HAP-1 (cell line): ENCODE data around the gene ALKBH4.
A peak's percentile ranks its signal among the peaks of the same experiment; 100 is the strongest.
"Not testable (repeated sequence)": the region's sequence is repeated elsewhere in the genome, so short reads cannot be mapped to it uniquely, and the experiment has no call there.

ENCODE experiments used
- DNase-seq, 2 experiments: peaks; one replicate each; pipeline ENCODE4 v3.0.0-alpha.2; 2016 to 2020; ENCODE audit warnings: low spot score in 2 of 2
- H3K27me3 ChIP-seq: fragments of 250-450 bp; sonication (Bioruptor Pico); 2 replicates; pipeline ENCODE4 v1.5.1; 2020; ENCODE audit warnings: low read depth, mild to moderate bottlenecking, moderate library complexity
- H3K36me3 ChIP-seq: fragments of 250-450 bp; sonication (Bioruptor Pico); replicated peaks from 2 replicates; pipeline ENCODE4 v1.5.1; 2020; ENCODE audit warnings: mild to moderate bottlenecking
- H3K4me1 ChIP-seq: fragments of 250-450 bp; sonication (Bioruptor Pico); 2 replicates; pipeline ENCODE4 v1.5.1; 2020; ENCODE audit warnings: mild to moderate bottlenecking
- H3K4me3 ChIP-seq: fragments of 250-450 bp; sonication (Bioruptor Pico); 2 replicates; pipeline ENCODE4 v1.5.1; 2020; ENCODE audit warnings: mild to moderate bottlenecking, moderate library complexity
- H3K9me3 ChIP-seq: fragments of 250-450 bp; sonication (Bioruptor Pico); 2 replicates; pipeline ENCODE4 v1.5.1; 2020; ENCODE audit warnings: mild to moderate bottlenecking, moderate library complexity
- in situ Hi-C: fragments of 300-500 bp; cut with MboI; formaldehyde crosslinking; loops from 3 replicates; pipeline ENCODE4 v1.14.3; 2020; ENCODE audit warnings: low sequenced_read_pairs, inconsistent platforms, mixed read lengths

ALKBH4 gene

DNA sequence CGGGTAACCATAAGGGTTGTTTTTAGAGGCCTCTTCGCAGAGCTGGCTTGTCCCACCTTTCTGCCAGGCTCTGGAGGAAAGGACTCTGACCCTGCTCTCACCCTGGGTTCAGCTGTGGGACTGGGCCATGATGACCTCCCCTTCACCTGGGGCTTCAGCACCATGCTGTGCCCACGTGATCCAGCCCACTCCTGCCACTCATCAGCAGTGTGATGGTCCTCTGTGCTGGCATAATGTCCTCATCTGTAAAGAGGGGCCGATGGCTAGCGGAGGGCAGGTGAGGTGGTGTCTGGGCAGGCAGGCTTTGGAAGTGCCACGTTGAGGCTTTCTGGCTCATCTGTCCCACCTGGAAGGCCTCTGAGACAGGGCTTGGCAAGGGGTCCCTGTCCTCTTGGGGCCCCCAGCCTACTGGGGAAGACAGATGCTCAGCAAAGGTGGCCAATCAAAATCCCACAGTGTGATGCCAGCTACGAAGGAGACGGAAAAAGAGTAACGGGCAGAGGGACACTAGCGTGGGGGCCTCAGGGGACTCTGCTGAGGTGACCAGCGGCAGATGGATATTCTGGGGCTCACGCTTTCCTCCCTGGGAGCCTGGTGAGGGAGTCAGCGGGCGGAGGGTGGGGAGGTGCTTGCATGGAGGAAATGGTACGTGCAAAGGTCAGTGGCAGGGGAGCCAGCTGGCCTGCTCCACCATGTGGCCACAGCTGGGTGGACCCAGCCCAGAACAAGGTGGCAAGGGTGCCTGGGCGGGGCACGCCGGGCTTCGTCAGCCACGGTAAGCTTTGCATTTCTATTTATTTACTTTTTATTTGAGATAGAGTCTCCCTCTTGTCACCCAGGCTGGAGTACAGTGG, 5.5 kb upstream of the ALKBH4 start:
- peaks cover 8% of the 10 kb centered on the region for H3K4me1 ChIP-seq
- peak in 1 of 2 experiments; percentile 8 for DNase-seq
- H3K9me3 ChIP-seq, result no peaks in the 10 kb centered on the region
- in situ Hi-C loops, result no loop called here
- H3K27me3 ChIP-seq, result no peaks in the 10 kb centered on the region
- peaks cover 17% of the 10 kb centered on the region for H3K36me3 ChIP-seq
- H3K4me3 ChIP-seq, result no peak overlapping the region

DNA sequence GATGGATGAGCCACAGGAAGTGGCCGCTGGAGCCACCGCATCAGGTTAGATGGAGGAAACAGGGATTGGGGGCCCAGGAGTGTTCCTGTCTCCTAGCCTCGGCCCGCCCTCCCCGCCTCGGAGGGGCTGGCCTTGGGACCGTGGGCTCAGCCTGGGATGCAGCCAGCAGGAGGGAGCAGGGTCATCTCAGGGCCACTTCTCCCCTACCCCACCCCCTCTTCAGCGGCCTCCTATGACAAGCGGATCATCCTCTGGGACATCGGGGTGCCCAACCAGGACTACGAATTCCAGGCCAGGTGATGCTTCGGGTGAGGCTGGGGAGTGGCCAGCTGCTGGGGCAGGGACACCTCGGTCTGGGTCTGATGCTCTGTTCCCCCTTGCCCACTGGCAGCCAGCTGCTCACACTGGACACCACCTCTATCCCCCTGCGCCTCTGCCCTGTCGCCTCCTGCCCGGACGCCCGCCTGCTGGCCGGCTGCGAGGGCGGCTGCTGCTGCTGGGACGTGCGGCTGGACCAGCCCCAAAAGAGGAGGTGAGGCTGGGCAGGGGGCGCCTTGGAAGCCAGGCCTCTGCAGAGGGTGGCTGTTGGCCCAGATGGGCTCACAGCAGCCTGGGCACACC, 4.8 kb upstream of the ALKBH4 start:
- peaks cover 18% of the 10 kb centered on the region for H3K36me3 ChIP-seq
- in situ Hi-C loops, result no loop called here
- H3K4me1 ChIP-seq, result peaks cover 8% of the 10 kb centered on the region
- no peaks in the 10 kb centered on the region for H3K27me3 ChIP-seq
- H3K4me3 ChIP-seq, result no peak overlapping the region
- peak in 1 of 2 experiments; percentile 7 for DNase-seq
- no peaks in the 10 kb centered on the region for H3K9me3 ChIP-seq

DNA sequence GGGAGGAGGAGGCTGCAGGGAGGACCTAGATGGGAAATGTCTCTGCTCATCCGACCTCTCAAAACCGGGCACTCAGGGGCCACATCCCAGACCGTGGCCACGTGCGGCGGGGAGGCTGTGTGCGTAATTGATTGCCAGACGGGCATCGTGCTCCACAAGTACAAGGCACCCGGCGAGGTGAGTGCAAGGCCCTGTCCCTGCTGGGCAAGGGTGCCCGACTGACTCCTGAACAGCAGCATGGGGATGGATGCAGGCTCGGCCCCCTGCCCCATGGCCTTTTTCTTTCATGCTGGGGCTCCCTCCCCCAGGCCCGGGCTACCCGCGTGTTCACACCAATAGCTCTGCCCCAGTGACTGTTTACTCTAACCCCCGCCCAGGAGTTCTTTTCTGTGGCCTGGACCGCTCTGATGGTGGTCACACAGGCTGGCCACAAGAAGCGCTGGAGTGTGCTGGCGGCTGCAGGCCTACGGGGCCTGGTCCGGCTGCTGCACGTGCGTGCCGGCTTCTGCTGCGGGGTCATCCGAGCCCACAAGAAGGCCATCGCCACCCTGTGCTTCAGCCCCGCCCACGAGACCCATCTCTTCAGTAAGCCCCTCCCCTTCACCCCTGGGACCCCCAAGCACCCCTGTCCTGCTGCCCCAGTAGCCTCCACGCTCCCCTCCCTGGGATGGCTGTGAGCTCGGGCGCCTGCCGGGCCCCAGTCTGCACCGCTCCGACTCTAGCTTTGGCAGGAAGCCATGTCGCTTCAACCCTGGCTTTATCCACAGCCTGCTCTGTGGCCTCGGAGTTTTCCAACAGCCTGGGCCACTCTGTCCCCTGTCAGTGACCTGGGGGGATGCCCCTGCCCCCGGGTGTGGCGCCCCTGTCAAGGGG, 4.1 kb upstream of the ALKBH4 start:
- no peak overlapping the region for H3K4me3 ChIP-seq
- peaks cover 8% of the 10 kb centered on the region for H3K4me1 ChIP-seq
- in situ Hi-C loops, result no loop called here
- H3K36me3 ChIP-seq, result peaks cover 19% of the 10 kb centered on the region
- no peaks in the 10 kb centered on the region for H3K9me3 ChIP-seq
- no peaks in the 10 kb centered on the region for H3K27me3 ChIP-seq
- peak in 1 of 2 experiments; percentile 19 for DNase-seq

DNA sequence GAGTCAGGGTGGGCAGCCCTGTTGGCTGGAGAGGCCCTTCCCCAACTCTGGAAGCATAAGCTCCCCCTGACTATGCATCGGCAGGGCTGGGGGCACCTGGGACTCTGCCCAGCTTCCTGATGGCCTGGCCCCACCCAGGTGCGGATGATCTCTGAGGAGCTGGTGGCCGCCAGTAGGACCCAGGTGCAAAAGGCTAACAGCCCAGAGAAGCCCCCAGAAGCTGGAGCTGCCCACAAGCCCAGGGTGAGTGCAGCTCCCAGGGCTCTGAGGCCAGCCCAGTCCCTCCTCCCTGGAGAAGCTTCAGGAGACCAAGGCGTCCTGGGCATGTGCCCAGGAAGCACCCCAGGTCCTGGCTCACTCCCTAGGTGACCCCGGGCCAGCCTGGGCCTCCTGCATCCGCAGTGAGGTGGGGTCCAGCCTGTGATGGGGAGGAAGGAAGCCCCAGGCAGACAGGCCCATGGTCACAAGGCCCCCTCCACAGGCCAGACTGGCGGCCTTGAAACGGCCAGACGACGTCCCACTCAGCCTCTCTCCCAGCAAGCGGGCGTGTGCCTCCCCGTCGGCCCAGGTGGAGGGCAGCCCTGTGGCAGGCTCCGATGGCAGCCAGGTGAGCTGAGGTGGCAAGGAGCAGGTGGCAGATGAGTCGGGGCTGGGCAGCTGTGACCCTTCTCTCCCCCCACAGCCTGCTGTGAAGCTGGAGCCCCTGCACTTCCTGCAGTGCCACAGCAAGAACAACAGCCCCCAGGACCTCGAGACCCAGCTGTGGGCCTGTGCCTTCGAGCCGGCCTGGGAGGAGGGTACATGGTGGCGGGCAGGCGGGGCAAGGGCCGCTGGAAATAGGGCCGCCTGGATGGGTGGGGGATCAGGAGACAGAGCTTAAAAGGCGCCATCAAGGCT, 3.2 kb upstream of the ALKBH4 start:
- H3K9me3 ChIP-seq, result no peaks in the 10 kb centered on the region
- DNase-seq, result peak in 1 of 2 experiments; percentile 11
- no peak overlapping the region for H3K4me3 ChIP-seq
- H3K36me3 ChIP-seq, result peaks cover 13% of the 10 kb centered on the region
- in situ Hi-C loops, result no loop called here
- H3K4me1 ChIP-seq, result peaks cover 8% of the 10 kb centered on the region
- H3K27me3 ChIP-seq, result no peaks in the 10 kb centered on the region

DNA sequence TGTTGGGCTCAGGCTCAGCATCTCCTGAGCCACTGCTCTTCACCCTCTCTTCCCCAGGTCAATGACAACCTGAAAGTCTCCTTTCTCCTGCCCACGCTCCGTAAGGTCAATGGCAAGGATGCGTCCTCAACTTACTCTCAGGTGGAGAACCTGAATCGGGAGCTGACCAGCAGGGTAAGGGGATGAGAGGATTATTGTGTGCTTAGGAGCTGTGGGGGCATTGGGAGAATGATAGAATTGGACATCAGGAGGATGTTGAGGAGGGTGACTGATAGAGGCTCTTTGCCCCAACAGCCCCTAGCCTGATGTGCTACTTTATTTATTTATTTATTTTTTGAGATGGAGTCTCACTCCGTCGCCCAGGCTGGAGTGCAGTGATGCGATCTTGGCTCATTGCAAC, 1.4 kb upstream of the ALKBH4 start:
- H3K27me3 ChIP-seq, result no peaks in the 10 kb centered on the region
- H3K4me1 ChIP-seq, result peaks cover 8% of the 10 kb centered on the region
- no peaks in the 10 kb centered on the region for H3K9me3 ChIP-seq
- in situ Hi-C loops, result no loop called here
- DNase-seq, result no peak
- peaks cover 6% of the 10 kb centered on the region for H3K36me3 ChIP-seq
- peak overlapping the region; percentile 100 for H3K4me3 ChIP-seq

DNA sequence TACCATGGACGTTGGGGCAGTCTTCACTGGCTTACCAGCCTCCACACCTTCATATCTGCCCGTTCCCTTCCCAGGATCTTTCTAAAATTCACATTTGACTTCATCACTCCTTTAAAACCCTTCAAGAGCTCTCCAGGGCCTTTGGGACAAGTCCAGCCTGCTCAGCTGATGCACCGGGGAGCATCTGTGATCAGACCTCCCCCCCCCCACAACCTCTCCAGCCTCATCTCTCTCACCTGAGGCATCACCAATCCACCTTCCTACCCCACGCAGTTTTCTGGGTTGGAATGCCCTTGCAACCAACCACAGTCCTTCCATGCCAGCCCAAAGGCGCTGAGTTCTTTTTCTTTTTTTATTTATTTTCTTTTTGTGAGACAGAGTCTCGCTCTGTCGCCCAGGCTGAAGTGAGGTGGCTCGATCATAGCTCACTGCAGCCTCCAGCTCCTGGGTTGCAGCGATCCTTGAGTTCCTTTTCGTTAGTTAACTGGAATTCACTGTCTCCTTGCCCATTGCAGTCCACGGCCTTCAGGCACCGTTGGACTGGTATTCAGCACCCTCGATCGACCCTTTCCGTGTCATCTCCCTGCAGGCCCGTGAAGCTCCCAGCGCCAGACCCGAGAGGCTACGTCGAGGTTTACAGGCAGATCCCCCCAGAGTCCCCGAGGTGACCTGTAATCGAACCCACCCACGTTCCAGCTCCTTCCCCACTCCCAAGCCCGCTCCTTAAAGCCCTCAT, 654 bp downstream of the ALKBH4 start:
- H3K36me3 ChIP-seq, result peaks cover 3% of the 10 kb centered on the region; the same call in 1 of the 2 replicates
- DNase-seq, result no peak
- H3K4me1 ChIP-seq, result peaks cover 8% of the 10 kb centered on the region
- in situ Hi-C loops, result no loop called here
- peak overlapping the region; percentile 100 for H3K4me3 ChIP-seq
- H3K9me3 ChIP-seq, result no peaks in the 10 kb centered on the region
- H3K27me3 ChIP-seq, result no peaks in the 10 kb centered on the region

DNA sequence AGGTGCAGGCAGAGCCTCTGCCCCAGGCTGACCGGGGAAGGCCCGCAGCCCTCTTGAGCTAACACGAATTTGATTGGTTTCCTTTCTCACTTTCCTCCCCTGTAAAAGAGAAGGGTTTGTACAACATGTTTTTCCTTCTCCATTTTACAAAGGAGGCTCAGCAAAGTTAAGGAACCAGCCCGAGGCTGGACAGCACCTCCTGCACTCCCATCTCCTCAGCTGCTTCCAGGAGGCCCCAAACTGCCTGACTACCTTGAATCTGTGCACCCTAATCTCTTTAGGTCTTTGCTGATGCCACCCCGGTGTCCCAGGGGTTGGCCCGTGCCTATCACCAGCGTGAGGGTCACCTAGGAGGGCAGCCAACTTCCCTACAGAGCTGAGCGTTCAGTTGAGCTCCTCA, 4.2 kb downstream of the ALKBH4 start:
- Histone ChIP-seq H3K9me3 (no peaks in the 10 kb centered on the region), H3K36me3 (peaks cover 28% of the 10 kb centered on the region), H3K27me3 (no peaks in the 10 kb centered on the region), H3K4me3 (no peak overlapping the region), H3K4me1 (peaks cover under 1% of the 10 kb centered on the region; the same call in 1 of the 2 replicates)
- in situ Hi-C loops, result no loop called here
- no peak for DNase-seq

DNA sequence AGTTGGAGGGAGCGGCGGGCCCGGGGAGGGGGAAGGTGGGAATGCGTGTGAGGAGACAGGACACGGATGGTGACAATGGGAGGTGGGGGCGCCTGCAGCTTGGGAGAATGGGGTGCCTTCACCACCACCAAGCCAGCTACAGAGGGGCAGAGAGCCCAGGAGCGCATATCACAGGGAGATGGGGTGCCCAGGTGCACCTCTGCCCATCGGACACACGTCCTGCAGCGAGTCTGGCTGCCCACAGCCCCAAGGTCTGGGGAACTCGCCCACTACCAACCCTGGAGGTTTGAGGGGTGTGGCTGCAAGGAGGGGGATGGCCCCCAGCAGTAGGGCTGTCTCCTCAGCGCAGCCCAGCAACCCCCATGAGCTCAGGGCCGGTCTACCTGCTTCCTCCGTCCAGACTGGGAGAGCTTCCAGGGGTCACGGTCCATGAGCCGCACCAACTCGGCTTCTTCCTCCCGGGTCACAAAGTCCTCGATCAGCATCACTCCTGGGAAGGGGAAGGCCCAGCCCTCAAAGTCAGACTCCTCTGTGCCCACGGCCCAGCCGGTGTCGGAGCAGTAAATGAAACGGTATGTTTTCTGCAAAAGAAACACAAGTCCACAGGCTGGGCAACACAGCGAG, 5.3 kb downstream of the ALKBH4 start:
- DNase-seq, result no peak
- in situ Hi-C loops, result no loop called here

DNA sequence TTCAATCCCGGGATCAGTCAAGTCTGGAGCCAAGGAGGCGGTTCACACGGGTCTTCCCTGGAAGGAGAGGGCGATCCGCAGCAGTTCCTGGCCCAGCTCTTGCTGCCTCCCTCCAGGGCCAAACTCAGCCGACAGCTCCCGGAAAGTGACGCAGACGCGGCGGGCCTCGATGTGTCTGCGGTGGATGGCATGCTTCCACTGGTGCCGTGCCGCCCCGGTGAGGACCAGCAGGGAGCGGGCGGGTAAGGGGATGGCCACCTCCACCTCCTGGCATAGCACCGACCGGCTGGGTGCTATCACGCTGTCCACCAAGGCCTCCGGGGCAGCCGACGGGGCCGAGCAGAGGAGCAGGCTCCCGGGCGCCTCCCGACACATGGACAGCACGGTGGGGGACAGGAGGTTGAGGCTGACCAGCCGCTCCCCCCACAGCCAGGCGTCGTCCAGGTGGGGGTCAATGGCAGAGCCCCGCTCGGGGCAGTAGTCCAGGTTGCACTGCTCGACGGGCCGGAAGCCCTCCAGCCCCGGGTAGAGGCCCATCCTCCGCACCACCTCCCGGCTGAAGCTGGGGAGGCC, 7.2 kb downstream of the ALKBH4 start:
- no peak for DNase-seq
- Histone ChIP-seq H3K4me3 (no peak overlapping the region), H3K9me3 (no peaks in the 10 kb centered on the region), H3K27me3 (no peaks in the 10 kb centered on the region), H3K4me1 (no peaks in the 10 kb centered on the region), H3K36me3 (peaks cover 25% of the 10 kb centered on the region)
- in situ Hi-C loops, result no loop called here

More for the DNA sequence above, 5.3 kb downstream of the ALKBH4 start:
- H3K36me3 ChIP-seq, result peaks cover 25% of the 10 kb centered on the region
- H3K27me3 ChIP-seq, result no peaks in the 10 kb centered on the region
- H3K9me3 ChIP-seq, result no peaks in the 10 kb centered on the region
- H3K4me3 ChIP-seq, result no peak overlapping the region
- no peaks in the 10 kb centered on the region for H3K4me1 ChIP-seq

DNA sequence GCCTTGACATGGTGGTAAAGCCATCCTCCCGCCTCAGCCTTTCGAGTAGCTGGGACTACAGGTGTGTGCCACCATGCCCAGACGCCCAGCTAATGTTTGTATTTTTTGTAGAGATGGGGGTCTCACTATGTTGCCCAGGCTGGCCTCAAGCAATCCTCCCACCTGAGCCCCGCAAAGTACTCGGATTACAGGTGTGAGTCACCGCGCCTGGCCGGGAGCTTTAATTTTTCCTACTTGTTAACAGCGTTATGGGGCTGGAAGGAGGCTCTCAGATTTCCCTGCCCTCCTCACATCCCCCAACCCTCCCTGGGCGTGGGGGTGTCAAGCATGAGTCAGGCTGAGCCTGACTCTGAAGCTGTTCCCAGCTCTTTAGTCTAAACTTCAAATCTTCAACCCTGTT, 8.3 kb downstream of the ALKBH4 start:
- H3K9me3 ChIP-seq, result no peaks in the 10 kb centered on the region
- no peak for DNase-seq
- in situ Hi-C loops, result no loop called here
- no peaks in the 10 kb centered on the region for H3K27me3 ChIP-seq
- H3K4me1 ChIP-seq, result no peaks in the 10 kb centered on the region
- no peak overlapping the region for H3K4me3 ChIP-seq
- H3K36me3 ChIP-seq, result peaks cover 25% of the 10 kb centered on the region

DNA sequence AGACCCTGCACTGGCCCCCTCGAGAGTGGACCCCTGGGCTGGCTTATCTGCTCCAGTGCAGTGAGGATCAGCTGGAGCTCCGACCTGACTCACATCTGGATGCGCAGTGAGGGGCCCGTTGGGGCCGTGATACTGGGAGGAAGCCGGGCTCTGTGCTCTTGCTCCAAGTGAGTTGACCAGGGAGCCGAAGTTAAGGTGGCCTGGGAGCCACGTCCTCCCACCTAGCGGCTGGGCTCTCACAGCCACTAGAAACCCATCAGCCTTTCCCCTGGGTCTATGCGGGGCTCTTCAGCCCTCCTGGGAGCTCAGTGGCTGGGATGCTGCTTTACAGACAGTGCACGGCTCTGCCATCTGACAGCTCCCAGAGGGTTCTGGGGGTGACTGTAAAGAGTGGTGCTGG, 9.1 kb downstream of the ALKBH4 start:
- Histone ChIP-seq H3K4me3 (no peak overlapping the region), H3K27me3 (no peaks in the 10 kb centered on the region), H3K9me3 (no peaks in the 10 kb centered on the region), H3K4me1 (no peaks in the 10 kb centered on the region), H3K36me3 (peaks cover 25% of the 10 kb centered on the region)
- in situ Hi-C loops, result no loop called here
- no peak for DNase-seq

DNA sequence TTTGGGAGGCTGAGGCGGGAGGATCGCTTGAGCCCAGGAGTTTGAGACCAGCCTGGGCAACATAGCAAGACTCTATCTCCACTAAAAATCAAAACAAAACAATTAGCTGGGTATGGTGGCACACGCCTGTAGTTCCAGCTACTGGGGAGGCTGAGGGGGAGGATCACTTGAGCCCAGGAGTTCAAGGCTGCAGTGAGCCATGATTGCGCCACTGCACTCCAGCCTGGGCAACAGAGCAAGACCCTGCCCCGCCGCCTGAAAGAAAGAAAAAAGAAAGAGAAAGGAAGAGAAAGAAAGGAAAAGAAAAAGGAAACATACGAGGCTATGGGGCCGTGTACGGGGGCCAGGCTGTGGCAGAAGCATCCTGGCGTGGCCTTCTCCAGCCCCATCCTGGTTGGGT, 9.7 kb downstream of the ALKBH4 start:
- H3K36me3 ChIP-seq, result peaks cover 25% of the 10 kb centered on the region
- H3K27me3 ChIP-seq, in situ Hi-C loops, H3K4me1 ChIP-seq, H3K4me3 ChIP-seq, DNase-seq, H3K9me3 ChIP-seq: not testable (repeated sequence)
